DMS114 treated with DMSO at 0.1 percent for 48 hours (cell line): ENCODE measurements around the gene NLE1.
"Not testable (repeated sequence)": the region's sequence is repeated elsewhere in the genome, so short reads cannot be mapped to it uniquely, and the experiment has no call there.

Experiments
- DNase-seq: peaks from one replicate; lab custom pipeline; 2025; ENCODE audit not compliant: unreplicated experiment; lab: John Stamatoyannopoulos, UW

The NLE1 gene

GRCh38 chr17:35129154-35129972 is 12.7 kb downstream of the NLE1 start:
- no peak for DNase-seq

GRCh38 chr17:35127751-35128514 is 14.2 kb downstream of the NLE1 start:
- DNase-seq: no peak

GRCh38 chr17:35121315-35121714 is 20.8 kb downstream of the NLE1 start, which contains the start of gene FNDC8:
TSS of gene FNDC8 (plus strand) at chr17:35121615. CDS start at chr17:35121694, 79 bp downstream.
- no peak for DNase-seq

GRCh38 chr17:35119370-35120165 is 22.5 kb downstream of the NLE1 start, which contains the start of gene RAD51D:
TSS of gene RAD51D (minus strand) at chr17:35119860. CDS start at chr17:35119613, 247 bp downstream.
- peak; percentile 40 for DNase-seq

- no peak for DNase-seq
Measured at GRCh38 chr17:35117984-35118383, 24.1 kb downstream of the NLE1 start.

GRCh38 chr17:35116845-35117244 is 25.3 kb downstream of the NLE1 start:
- DNase-seq: no peak

GRCh38 chr17:35110791-35111190 is 31.3 kb downstream of the NLE1 start:
- DNase-seq: not testable (repeated sequence)

- DNase-seq: no peak
Measured at GRCh38 chr17:35104844-35105450, 37.2 kb downstream of the NLE1 start.

GRCh38 chr17:35103271-35103670 is 38.8 kb downstream of the NLE1 start:
- DNase-seq: no peak

GRCh38 chr17:35101725-35102124 is 40.4 kb downstream of the NLE1 start:
- no peak for DNase-seq

GRCh38 chr17:35101036-35101435 is 41.1 kb downstream of the NLE1 start:
- no peak for DNase-seq

- DNase-seq: no peak
Measured at GRCh38 chr17:35099908-35100307, 42.2 kb downstream of the NLE1 start.

- no peak for DNase-seq
Measured at GRCh38 chr17:35097776-35098175, 44.3 kb downstream of the NLE1 start.

- no peak for DNase-seq
Measured at GRCh38 chr17:35095741-35096140, 46.4 kb downstream of the NLE1 start.

GRCh38 chr17:35094902-35095301 is 47.2 kb downstream of the NLE1 start:
- no peak for DNase-seq

GRCh38 chr17:35090707-35091106 is 51.4 kb downstream of the NLE1 start:
- not testable (repeated sequence) for DNase-seq

- peak; percentile 11 for DNase-seq
Measured at GRCh38 chr17:35089586-35090296, 52.4 kb downstream of the NLE1 start.

GRCh38 chr17:35088881-35089585 is 53.1 kb downstream of the NLE1 start:
- DNase-seq: peak; percentile 37

- no peak for DNase-seq
Measured at GRCh38 chr17:35088356-35088880, 53.7 kb downstream of the NLE1 start.
